HG03469 (cell line): Measurements from ENCODE around the gene CD5L.

ENCODE experiments used
- ATAC-seq: cut with Tn5 transposase; IDR thresholded peaks from one replicate; pipeline ENCODE4 v1.9.1; 2021; ENCODE audit warnings: mild to moderate bottlenecking, moderate library complexity, moderate number of reproducible peaks; ENCODE audit not compliant: unreplicated experiment

The CD5L gene

DNA sequence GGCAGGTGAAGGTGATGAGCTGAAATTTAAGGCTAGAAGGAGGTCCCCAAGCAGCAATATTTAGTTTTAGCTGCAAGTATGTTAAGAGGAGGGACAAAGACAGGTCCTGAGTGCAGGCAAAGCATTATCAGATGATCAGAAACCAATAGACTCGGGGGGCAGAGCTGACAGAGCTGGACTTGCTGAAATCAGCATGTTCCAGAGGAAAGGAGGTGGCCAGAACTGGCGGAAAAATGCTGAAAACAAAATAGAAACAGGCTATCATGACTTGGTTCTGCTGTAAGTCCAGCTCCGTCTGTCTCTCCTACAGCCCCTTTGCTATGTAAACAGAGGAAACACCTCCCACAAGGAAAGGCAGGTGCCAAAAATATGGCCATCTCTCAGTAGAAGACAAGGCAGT lies at the start of gene CD5L:
Gene CD5L (minus strand): TSS at position 101 of the 400 bp plus-strand sequence. CDS start 107 bp downstream, outside the sequence.
- no peak for ATAC-seq

GRCh38 chr1:157882580-157882979 lies 41.0 kb upstream of the CD5L start:
- no peak for ATAC-seq

DNA sequence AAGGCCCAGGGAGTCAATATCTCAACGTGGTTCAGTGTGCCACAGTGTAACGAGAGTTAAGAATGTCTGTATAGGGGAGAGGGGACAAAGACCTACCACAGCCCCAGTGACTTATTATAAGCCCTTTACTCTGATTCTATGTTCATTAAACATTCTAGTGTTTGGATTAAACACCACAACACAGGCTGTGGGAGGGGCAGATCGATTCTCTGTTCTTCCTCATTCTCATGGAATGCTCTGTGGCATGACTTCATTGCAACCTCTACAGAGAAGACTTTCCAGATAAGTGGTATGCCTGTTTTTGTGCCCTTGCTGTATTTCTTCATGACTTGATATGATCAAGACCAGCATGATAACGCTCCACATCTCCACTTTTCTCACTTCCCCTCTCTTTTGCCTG lies 39.0 kb upstream of the CD5L start:
- no peak for ATAC-seq

DNA sequence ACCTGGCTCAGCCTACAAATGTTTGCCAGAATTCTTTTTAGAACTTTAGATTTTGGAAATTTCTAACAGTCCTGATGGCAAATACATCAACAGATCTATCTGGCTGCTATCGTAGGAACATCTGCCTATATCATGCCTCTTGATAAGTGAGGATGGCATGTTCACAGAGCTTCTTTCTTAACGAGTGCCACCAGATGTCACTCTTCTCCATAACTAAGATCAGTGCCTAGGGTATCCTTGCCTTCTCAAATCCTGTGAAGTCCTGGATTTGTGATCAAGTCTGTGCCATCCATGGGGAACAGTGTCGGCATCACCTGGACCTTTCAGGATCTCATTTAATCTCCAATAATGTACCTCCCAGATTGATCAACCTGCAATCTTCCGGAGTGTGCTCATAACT lies 36.5 kb upstream of the CD5L start:
- ATAC-seq, result no peak

DNA sequence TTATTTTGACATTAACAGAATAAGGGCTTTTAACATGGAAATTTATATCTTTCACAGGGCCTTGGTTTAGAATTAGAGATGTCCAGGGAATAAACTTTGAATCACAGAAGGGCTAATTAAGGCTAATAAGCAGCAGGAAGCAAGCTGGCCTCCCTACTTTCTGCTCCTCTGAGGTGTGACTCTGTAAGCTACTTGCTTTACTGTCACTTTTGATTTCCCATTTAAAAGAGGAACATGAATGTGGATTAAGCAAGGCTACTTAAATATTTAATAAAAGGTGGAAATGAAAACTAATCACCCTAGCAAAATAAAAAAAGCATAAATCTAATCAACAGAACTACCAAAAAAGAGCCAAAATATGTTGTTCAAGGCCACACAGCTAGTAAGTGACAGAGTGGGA lies 28.9 kb upstream of the CD5L start:
- ATAC-seq, result no peak

DNA sequence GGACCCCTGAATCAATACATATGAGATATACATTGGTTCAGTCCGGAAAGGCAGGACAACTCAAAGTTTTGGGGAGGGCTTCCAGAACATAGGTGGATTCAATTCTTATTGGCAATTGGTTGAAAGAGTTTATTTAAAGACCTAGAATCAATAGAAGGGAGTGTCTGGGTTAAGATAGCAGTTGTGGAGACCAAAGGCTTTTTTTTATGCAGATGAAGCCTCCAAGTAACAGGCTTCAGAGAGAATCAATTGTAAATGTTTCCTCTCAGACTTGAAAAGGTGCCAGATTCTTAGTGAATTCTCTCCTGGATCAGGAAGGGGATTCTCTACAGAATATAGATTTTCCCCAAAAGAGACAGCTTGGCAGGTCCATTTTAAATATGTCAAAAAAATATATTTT lies 27.0 kb upstream of the CD5L start:
- no peak for ATAC-seq

DNA sequence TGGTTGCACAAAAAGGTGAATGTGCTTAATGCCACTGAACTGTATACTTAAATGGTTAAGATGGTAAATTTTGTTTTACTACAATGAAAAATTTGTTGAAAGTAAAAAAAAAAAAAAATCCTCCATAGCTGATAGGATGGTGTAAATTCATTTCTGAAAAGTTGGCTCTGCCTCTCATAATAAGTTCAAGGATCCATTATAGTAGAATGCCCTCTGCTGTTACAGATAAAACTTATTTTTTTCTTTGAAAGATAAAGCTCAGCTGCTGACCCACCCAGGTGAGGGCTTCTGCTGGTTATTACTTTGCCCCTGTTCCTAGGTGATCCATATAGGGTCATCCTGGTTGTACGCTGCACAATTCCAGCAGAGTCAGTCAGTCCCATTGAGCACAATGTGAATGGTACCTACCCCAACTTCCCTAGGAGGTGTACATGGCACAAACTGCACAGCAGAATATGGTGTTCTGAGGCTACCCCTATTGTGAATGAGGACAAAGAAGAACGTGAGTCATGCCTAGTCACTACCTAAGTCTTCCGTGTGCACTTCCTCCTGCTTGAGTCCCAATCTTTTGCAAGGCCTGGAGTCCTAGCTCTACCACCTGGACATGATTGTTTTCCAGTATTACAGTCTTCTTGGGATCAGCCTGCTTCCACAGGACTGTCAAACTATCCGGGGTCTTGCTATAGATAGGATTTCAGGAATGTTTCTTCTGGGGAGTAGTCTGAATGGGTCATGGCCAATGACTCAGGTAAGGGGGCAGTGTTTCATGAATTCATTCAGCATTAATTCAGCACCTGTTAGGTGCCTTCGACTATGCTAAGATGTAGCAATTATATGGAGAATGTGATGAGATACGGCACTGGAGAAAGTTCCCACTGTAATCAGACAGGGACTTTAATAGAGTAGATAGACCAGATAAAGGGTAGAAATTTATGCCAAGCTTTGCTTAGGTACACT lies 20.8 kb upstream of the CD5L start:
- ATAC-seq, result no peak

DNA sequence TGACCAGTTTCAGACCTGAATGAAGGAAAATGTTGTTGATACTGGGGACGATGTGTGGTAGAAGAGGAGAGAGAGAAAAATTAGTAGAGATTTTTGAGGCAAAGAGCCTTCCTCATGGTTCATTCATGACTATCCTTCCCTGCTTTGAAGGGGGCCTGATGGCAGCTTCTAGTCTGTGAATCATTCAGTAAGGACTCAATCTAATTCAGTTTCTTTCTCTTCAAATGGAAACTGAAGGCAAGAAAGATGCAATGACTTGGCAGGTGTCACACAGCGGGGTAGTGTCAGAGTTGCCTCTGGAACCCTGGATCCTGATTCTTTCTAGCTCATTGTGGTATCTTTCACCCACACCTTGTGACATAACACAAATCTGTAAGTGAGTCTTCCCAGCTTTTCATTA lies 14.9 kb upstream of the CD5L start:
- no peak for ATAC-seq

DNA sequence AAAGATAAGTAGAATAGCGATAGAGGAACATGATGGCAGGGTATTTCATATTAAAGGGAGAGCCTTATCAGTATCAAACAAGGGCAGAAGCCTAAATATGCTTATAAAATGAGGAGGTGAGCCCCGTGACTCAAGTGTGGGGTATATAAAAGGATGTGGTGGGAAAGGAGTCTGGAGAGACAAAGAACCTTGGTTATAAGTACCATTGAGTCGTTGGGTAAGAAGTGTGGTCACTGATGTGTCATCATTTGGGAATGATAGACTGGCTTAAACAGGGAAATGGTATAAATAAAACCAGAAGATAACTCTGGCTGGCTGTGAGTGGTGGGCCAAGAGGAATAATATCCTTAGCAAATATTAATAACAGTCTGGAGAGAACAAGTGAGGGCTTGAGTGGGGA lies 10.9 kb upstream of the CD5L start:
- ATAC-seq, result no peak

- ATAC-seq, result no peak
Observed at GRCh38 chr1:157849229-157849875, 7.7 kb upstream of the CD5L start.

DNA sequence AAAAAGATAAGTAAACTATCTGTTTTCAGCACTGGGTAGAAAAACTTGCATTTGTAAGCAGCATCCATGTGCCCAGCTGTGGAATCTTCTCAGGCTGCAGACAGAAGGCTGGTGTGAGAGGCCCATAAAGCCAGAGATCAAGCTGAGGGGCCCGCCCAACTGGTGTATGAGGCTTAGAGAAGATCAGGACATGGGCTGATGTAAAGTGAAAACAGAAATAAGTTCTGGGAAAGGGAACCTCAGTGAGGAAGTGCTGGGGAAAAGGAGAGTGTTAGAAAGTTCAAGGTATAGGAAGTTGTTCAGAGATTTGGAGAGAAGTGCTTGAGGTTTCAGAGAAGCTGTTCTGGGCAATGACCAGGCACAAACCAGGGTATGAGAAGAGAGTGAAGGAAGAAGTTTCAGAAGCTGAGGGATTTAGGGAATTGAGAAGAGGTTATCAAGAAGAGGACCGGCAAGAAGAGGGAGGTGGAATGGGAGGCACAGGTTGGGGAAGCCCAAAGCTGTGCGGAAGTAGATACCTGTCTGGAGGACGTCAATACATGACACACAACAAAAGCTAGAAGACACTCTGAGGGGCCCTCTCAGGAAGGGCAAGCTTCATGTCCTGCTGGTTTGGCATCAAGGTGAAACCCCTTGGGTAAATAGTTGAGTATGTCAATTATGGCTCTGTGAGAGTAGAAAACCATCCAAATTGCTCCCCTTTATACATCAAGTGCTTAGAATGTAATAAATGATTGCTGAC lies 2.7 kb upstream of the CD5L start:
- ATAC-seq, result no peak

GRCh38 chr1:157842939-157843338 lies 1.3 kb upstream of the CD5L start:
- no peak for ATAC-seq

GRCh38 chr1:157838966-157839365 lies 2.6 kb downstream of the CD5L start:
- ATAC-seq, result no peak

GRCh38 chr1:157834430-157834829 lies 7.2 kb downstream of the CD5L start:
- no peak for ATAC-seq

GRCh38 chr1:157833145-157833544 lies 8.5 kb downstream of the CD5L start:
- ATAC-seq, result no peak

DNA sequence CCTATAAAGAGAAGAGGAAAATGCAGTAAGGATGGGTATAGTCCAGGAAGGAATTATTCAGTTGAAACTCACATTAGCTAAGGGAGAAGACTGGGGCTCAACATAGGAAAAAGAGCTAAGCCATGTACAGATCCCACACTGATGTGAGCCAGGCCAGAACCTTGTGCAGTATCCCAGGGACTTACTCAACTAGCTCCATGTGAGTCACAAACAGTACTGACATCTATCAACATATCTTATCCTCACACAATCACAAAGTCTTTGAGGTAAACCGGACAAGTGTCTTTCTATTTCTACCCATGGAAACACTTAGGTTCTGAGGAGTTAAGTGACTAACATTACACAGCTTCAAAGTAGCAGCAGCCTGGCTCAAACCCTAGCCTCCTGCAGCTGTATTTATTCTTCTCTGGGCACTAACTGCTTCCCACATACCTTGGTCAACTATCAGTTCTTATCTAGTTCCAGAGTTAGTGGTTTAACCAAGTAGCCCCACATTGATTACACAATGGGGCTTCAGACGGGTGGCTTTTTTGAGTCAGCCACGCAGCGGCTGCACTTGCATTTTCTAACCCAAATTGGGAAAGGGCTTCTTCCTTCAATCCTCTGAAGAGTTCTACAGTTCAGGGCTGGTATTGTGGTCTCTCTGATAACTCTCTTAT lies 9.5 kb downstream of the CD5L start:
- no peak for ATAC-seq

DNA sequence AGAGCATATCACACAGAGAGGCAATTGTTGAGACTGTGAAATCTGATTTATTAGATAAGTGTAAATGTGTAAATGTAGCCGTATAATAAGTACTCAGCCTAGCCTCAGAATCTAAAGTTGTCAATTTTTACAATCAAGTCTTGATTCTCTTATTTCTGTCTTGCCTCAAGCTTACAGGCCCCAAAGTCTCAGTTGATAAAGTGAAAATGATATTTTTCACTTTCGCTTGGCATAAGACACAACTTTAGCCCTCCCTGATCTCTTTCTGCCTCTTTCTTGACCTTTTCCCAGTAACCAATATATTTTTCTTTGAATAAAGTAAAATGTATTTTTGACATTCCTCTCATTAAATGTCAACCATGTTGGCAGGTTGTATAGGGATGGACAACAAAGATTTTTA lies 10.7 kb downstream of the CD5L start:
- no peak for ATAC-seq

DNA sequence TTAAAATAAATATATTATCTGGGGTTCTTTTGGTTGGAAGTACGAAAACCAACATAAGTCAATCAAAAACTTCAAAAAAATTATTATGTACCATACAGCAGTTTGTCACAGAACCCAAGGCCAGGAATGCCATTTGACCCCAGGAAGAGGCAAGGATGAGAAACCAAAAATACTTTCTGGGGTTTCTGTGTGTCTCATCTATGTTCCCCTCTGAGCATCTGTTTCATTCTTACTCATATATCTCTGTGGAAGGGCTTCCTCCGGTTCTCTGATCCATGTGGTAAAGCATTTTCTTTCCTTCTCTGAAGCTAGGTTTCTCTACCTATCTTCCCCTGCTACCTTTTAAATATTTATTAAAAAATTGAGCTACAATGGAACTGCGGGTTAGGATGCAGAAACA lies 11.9 kb downstream of the CD5L start:
- no peak for ATAC-seq

- ATAC-seq, result no peak
Observed at GRCh38 chr1:157829210-157829609, 12.4 kb downstream of the CD5L start.

DNA sequence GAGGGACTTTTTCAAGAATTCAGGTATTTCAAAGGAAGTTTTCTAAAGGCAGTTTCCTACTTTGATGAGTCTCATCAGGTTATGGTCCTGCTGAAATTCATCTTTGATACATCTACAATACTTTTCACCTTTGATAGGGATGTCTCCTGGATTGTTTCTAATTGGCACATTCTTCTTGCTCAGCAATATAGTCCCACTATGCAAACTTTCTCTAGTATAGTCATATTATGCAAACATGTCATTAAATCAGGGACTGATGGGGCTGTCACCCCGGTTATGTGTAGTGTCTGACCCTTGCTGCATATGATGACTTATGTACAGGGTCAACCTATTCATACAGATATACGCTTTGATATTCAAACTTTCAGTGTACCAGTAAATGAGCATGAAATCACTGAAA lies 21.3 kb downstream of the CD5L start:
- no peak for ATAC-seq

DNA sequence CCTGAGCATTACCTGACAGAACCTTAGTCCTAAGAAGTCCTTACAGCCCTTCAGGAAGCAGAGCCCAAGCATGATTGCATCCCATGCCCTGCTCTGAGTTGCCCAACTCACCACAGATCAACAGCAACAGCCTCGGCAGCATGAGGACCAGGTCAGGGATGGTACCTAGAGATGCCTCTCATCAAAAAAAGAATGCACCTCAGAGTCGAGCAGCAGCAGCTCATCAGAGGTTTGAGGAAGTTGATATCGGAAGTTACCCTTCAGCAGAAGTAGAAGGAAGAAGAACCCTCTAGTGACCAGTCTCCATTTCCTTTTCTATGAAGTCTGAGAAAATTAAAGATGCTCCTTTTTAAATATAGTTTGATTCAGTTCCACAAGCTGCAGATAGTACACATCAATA lies 21.7 kb downstream of the CD5L start, which contains the start of gene FCRL1:
Gene FCRL1 (minus strand): TSS at position 225 of the 400 bp plus-strand sequence. CDS start 83 bp downstream, at position 142.
- no peak for ATAC-seq
